ENCODE measurements around the gene TENT4B. TPM values are rescaled to one million over a fixed set of nuclear protein-coding genes. Genes with fewer than 3 reads are reported as not detected.

The TENT4B gene
- 10 to 100 TPM; 10.6 to 20.0 (median 11.5) TPM for total RNA-seq
- long read RNA-seq, donor 1, full-length matches to known transcripts = 1 of 10 reads
- long read RNA-seq, donor 1, partial matches to known transcripts = 5 of 10 reads
- long read RNA-seq, donor 1, other reads (novel, unspliced or antisense) = 4 of 10 reads
- long read RNA-seq, donor 2, partial matches to known transcripts = 1 of 5 reads
- long read RNA-seq, donor 2, other reads (novel, unspliced or antisense) = 4 of 5 reads

GRCh38 chr16:50152807-50153595, at the start of gene TENT4B:
TENT4B (plus strand) TSS chr16:50153306; CDS start chr16:50153622, 316 bp downstream.
- TF ChIP-seq, protein P1, sequence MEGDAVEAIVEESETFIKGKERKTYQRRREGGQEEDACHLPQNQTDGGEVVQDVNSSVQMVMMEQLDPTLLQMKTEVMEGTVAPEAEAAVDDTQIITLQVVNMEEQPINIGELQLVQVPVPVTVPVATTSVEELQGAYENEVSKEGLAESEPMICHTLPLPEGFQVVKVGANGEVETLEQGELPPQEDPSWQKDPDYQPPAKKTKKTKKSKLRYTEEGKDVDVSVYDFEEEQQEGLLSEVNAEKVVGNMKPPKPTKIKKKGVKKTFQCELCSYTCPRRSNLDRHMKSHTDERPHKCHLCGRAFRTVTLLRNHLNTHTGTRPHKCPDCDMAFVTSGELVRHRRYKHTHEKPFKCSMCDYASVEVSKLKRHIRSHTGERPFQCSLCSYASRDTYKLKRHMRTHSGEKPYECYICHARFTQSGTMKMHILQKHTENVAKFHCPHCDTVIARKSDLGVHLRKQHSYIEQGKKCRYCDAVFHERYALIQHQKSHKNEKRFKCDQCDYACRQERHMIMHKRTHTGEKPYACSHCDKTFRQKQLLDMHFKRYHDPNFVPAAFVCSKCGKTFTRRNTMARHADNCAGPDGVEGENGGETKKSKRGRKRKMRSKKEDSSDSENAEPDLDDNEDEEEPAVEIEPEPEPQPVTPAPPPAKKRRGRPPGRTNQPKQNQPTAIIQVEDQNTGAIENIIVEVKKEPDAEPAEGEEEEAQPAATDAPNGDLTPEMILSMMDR (IDR thresholded peaks at IDR 0.05) = no peak
- Histone ChIP-seq H3K9me3 (no peaks in the 10 kb centered on the region), H3K4me1 (ENCODE audit: low read depth) (peaks cover 18% of the 10 kb centered on the region), H3K4me3 (peak within 1 kb of the TSS; percentile 79), H3K36me3 (ENCODE audit: low read depth) (peaks cover 3% of the 10 kb centered on the region)
- intact Hi-C loops (cut with DNase I, micrococcal nuclease) = loop anchor here in 1 of 2 donors (5.0 to 10.0 kb wide), 2 partner anchors 52 to 116 kb away; no protein-coding TSS in a partner anchor
- DNase-seq = peak; percentile 87 to 94 (median 93)
- peak; percentile 93 for ATAC-seq

DNA sequence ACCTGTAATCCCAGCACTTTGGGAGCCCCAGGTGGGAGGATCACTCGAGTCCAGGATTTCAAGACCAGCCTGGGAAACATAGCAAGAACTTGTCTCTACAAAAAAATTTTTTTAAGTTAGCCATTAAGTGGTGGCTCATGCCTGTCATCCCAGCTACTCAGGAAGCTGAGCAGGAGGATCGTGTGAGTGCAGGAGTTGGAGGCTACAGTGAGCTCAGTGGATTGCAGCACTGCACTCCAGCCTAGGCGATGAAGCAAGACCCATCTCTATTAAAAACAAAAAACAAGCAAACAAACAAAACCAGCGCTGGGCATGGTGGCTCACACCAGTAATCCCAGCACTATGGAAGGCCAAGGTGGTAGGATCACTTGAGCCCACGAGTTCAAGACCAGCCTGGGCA, 49.3 kb upstream of the TENT4B start:
- Histone ChIP-seq H3K4me1 (ENCODE audit: low read depth) (no peaks in the 10 kb centered on the region), H3K36me3 (ENCODE audit: low read depth) (peaks cover 9% of the 10 kb centered on the region), H3K9me3 (no peaks in the 10 kb centered on the region), H3K4me3 (no peak overlapping the region)
- no peak for DNase-seq
- intact Hi-C loops (cut with DNase I, micrococcal nuclease) = no loop called here
- TF ChIP-seq, protein P1 (IDR thresholded peaks at IDR 0.05) = no peak
- ATAC-seq = no peak

DNA sequence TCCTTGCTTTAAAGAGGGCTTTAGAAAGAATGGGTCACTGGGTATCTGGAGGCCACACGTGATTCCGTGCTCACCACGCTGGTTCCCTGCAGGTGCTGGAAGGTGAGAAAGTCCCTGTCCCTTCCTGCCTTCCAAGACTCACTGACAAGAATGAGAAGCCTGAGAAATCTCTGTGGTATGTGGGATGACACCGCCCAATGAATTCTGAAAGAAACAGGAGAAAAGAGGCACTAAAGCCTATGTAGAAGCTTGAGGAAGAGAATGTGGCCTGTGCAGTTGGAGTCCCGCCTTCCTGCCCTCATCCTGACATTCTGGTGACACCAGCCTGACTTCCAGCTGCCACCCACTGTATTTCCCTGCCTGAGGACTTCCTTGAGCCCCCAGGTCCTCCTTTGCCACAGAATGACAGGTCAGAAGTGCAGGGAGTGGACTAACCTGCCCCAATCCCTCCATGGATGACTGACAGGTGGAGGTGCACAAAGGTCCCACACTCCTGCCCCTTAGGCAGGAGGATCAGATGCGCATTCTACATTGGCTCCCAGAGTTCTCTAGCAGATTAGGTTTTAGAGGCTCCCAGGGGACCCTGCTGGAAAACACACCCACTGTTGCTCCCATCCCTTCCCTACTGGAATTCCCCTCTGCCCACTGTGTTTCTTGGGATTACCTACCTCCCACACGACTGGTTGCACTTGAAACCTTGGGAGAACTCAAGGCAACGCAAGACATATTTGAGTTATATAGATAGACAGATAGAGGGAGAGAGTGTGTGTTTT, 38.6 kb upstream of the TENT4B start:
- no peaks in the 10 kb centered on the region for H3K9me3 ChIP-seq
- H3K4me3 ChIP-seq = no peak overlapping the region
- H3K36me3 ChIP-seq (ENCODE audit: low read depth) = no peaks in the 10 kb centered on the region
- intact Hi-C loops (cut with DNase I, micrococcal nuclease) = no loop called here
- no peaks in the 10 kb centered on the region for H3K4me1 ChIP-seq (ENCODE audit: low read depth)
- DNase-seq = no peak
- no peak for ATAC-seq
- TF ChIP-seq, protein P1 (IDR thresholded peaks at IDR 0.05) = no peak

GRCh38 chr16:50120711-50121110, 32.4 kb upstream of the TENT4B start:
- H3K36me3 ChIP-seq (ENCODE audit: low read depth) = no peaks in the 10 kb centered on the region
- H3K4me1 ChIP-seq (ENCODE audit: low read depth) = no peaks in the 10 kb centered on the region
- H3K9me3 ChIP-seq = no peaks in the 10 kb centered on the region
- DNase-seq (no peak), ATAC-seq (no peak)
- H3K4me3 ChIP-seq = no peak overlapping the region
- intact Hi-C loops (cut with DNase I, micrococcal nuclease) = no loop called here
- TF ChIP-seq, protein P1 (IDR thresholded peaks at IDR 0.05) = no peak

- TF ChIP-seq, protein P1 (IDR thresholded peaks at IDR 0.05) = no peak
- intact Hi-C loops (cut with DNase I, micrococcal nuclease) = no loop called here
- DNase-seq = no peak
- H3K36me3 ChIP-seq (ENCODE audit: low read depth) = no peaks in the 10 kb centered on the region
- no peak overlapping the region for H3K4me3 ChIP-seq
- no peak for ATAC-seq
- no peaks in the 10 kb centered on the region for H3K4me1 ChIP-seq (ENCODE audit: low read depth)
- H3K9me3 ChIP-seq = no peaks in the 10 kb centered on the region
These were observed 31.8 kb upstream of the TENT4B start for GRCh38 chr16:50121278-50121677.

Data from mucosa of descending colon (tissue), 3 donors.